NCI-H2196 (cell line): ENCODE data around the gene RUNX2.

Source experiments
- DNase-seq: peaks from one replicate; lab custom pipeline; 2025; ENCODE audit not compliant: unreplicated experiment; lab: John Stamatoyannopoulos, UW

Gene RUNX2

DNA sequence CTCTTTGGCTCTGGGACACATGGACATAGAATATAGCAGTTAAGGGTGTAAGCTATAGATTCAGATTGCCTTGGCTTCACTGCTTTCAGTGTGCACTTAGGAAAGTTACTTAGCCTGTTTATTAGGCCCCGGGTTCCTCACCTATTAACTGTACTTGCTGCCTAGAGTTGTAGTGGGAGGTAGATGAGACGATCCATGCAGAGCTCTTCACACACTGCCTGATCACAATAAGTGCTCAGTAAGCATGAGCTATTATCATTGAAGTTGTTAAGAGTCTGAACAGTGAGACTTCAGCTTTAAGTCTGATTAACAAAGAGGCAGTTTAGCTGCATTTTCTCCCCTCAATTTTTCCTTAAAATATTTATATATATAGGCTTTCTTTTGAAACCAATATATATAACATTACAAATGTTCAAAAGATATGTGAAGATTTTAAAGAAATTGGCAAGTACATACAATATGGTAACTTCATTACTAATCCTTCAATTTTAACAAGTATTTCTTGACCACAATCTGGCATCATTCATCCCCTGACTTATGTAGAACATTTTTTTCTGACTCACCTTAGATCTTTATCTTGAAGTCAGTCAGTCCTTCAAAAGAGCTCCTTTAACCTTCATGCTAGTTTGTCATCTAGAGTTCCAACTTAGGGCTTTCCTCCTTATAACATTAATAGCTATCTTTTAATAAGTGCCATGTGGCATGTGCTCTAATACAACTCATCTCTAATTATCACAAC is 70.1 kb downstream of the RUNX2 start:
- DNase-seq, result no peak

DNA sequence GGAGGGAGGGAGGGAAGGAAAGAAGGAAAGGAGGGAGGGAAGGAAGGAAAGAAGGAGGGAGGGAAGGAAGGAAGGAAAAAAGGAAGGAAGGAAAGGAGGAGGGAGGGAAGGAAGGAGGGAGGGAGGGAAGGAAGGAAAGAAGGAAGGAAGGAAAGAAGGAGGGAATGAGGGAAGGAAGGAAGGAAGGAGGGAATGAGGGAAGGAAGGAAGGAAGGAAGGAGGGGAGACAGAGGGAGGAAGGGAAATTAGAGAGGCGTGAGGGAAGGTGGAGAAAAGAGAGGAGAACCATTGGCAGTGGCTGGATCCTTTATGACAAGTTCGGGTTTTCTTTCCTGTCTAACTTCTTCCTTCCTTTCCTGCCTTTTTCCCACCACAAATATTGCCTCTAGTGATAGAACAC is 71.9 kb downstream of the RUNX2 start:
- DNase-seq, result no peak

DNA sequence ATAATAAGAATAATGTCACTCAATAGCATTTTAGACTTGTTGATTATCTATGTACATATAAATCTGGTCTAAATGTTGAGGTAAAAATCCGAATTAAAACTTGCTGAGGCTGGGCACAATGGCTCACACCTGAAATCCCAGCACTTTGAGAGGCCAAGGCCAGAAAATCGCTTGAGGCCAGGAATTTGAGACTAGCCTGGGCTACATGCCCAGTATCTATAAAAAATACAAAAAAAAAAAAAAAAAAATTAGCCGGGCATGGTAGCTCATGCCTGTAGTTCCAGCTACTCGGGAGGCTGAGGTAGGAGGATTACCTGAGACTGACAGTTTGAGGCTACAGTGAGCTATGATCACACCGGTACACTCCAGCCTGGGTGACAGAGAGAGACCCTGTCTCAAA is 83.8 kb downstream of the RUNX2 start:
- no peak for DNase-seq

- DNase-seq, result no peak
These were observed 87.2 kb downstream of the RUNX2 start for GRCh38 chr6:45415315-45415714.

- DNase-seq, result no peak
These were observed 87.8 kb downstream of the RUNX2 start for GRCh38 chr6:45415788-45416518.

DNA sequence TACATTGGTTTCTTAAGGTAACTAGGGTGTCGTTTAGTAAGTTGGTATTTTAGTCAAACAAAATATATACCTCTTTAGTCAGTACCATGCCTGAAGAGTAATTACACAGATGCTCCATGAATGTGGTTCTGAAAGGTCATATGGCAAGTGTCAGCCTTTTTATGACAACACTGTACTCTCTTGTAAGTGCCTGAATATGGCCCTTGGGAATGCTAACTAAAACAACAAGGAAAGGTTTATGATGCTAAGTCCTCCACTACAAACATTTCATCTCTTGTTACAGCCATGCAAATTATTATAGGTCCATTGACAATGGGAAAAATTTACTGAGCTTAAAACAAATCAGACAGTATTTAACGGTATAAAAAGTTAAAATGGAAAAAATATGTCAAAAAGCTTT is 88.6 kb downstream of the RUNX2 start:
- no peak for DNase-seq

GRCh38 chr6:45417436-45417835 is 89.3 kb downstream of the RUNX2 start:
- DNase-seq, result no peak

DNA sequence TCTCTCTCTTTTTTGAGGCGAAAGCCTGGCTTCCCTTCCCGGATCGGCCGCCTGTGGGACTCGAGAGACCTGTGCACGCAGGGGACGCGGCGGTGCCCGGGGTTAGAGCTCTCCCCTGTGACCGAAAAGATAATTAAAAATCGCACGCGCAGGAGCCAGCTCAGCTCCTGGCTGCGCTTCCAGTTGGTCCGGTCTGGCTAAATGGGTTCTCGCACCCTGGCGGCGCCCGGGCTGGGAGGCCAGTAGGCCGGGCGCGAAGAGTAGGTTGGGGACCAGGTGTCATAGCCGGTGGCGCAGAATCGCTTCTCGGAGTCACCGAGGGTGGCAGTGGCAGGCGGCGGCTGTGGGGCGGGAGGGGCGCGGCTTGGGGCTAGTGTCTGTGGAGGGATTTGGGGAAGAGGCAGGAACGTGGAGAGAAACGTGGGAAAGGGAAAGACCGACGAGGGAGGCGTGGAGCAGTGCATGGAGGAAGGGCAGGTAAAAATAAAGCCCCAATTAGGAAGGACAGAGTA is 91.5 kb downstream of the RUNX2 start:
- no peak for DNase-seq

GRCh38 chr6:45420083-45420908 is 92.2 kb downstream of the RUNX2 start:
- DNase-seq, result no peak

GRCh38 chr6:45420909-45421708 is 93.0 kb downstream of the RUNX2 start:
- no peak for DNase-seq

DNA sequence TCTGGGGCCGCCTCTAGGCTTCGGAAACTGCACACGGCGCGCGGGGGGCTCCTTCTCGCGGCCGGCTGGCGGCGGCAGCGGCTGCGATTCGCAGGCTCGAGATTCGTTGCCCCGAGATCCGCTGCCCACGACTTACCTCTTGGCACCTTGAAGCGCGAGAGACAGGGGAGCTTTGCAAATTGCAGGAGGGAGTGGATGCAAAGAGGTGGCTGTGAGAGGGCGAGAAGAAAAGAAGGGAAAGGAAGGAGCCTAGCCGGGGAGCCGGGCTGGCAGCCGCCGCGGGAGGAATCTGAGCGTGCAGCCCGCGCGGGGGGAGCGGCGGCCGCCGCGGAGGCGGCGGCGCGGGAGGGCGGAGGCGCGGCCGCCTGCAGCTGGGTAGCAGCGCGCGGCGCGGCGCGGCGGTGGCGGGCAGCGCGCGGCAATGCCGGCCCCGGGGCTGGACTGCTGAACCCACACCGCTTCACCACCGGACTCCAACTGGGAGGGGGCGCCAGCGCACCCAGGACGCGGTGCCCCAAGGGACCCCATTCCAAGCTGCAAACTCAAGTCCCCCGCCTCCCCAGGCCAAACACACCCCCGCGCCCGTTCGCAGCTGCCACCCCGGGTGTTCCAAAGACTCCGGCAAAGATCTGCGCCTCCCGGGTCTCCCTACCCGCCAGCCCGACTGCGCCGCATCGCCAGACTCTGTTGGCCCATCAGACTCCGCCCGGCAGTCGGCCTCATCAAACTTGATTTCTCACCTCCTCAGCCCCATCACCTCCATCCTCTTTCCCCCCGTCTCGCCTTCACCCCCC is 93.8 kb downstream of the RUNX2 start:
- DNase-seq, result peak; percentile 4

DNA sequence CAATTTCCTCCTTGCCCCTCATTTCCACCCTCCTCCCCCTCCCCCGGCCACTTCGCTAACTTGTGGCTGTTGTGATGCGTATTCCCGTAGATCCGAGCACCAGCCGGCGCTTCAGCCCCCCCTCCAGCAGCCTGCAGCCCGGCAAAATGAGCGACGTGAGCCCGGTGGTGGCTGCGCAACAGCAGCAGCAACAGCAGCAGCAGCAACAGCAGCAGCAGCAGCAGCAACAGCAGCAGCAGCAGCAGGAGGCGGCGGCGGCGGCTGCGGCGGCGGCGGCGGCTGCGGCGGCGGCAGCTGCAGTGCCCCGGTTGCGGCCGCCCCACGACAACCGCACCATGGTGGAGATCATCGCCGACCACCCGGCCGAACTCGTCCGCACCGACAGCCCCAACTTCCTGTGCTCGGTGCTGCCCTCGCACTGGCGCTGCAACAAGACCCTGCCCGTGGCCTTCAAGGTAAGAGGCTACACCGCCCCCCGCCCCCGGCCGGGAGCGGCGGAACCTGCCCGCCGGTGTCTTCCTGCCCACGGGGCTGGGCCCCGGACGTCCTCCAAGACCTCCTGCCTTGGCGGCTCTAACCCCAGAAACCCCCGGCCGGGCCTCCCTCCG is 94.5 kb downstream of the RUNX2 start:
- DNase-seq, result no peak

- DNase-seq, result no peak
These were observed 95.1 kb downstream of the RUNX2 start for GRCh38 chr6:45423111-45423823.

DNA sequence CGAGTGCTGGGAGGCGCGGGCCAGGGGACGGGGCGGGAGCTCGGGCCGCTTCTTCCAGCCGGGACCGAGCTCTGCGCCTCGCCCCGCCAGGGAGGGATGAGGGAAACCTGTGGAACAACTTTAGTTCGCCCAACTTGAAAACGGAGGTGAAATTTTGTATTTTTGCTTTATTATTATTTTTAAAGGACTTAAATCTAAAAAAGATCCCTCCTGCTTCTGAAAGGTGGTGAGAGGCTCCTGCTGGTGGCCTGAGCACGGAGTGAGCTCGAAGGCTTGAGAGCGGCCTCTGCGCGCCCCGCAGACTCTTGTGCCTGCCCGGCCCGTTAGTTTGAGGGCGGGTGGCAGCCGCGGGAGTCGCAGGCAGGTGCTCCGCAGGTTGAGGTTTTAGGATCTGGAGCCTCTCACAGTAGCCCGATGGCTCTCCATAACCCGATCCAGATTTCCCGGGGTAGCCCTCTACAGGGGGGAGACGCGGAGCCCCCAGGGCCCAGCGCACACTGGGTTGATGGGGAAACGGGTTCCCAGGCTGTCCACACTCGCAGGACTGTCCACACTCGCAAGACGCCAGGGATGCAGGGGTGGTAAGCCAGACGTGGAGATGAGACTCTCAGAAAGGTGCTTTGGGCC is 95.8 kb downstream of the RUNX2 start:
- no peak for DNase-seq

- no peak for DNase-seq
These were observed 96.3 kb downstream of the RUNX2 start for GRCh38 chr6:45424451-45424861.

DNA sequence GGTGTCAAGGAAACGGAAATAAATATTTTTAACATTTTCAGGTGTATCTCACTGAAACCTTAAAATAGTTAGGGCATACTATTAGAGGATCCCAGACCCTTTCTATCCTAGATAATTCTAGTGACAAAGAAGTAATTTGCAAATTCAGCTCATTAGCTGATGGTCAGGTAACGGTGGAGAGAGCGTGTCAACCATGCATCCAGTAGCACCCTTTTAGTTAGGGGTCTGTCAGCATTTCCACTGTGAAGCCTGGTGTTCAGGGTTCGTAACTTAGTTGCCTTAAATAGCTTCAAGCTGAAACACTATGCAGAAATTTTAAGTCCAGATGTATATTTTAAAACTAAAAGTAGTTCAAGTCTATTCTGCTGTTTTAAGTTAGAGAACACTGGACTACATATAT is 98.1 kb downstream of the RUNX2 start:
- DNase-seq, result no peak

DNA sequence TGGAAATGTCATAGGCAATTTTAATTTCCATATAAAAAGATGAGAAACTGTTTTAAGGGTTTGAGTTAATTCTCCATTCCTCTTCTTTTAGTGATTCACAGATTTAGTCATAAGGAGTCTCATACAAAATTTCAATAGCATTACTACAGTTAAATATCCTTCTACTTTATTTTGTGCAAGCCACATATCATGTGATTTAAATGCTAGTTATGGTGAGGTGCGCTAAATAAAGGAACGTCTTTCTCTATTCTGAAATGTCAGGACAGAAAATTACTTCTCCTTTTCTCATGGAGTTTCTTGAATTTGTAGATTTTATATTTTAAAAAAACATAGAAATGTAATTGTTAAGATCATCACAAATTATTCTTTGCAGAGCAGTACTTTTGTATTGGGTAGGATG is 99.6 kb downstream of the RUNX2 start:
- DNase-seq, result no peak

- no peak for DNase-seq
These were observed 100.6 kb downstream of the RUNX2 start for GRCh38 chr6:45428727-45429126.
